Ishikawa (cell line): ENCODE measurements around the gene MAD1L1.

ENCODE experiments used
- CEBPB ChIP-seq: IDR thresholded peaks from 2 replicates; pipeline ENCODE4 v1.6.1; 2012
- CREB1 ChIP-seq: IDR thresholded peaks from 2 replicates; pipeline ENCODE4 v1.6.1; 2012; ENCODE audit warnings: low read depth
- EGR1 ChIP-seq: IDR thresholded peaks from 2 replicates; pipeline ENCODE4 v1.6.1; 2012
- EP300 ChIP-seq: IDR thresholded peaks from 2 replicates; pipeline ENCODE4 v1.6.1; 2012; ENCODE audit warnings: borderline replicate concordance
- FOXM1 ChIP-seq: IDR thresholded peaks from 2 replicates; pipeline ENCODE4 v1.6.1; 2012; ENCODE audit warnings: low read depth, borderline replicate concordance
- MAX ChIP-seq: IDR thresholded peaks from 2 replicates; pipeline ENCODE4 v1.6.1; 2012
- NFIC ChIP-seq: IDR thresholded peaks from 2 replicates; pipeline ENCODE4 v1.6.1; 2012
- RAD21 ChIP-seq: IDR thresholded peaks from 2 replicates; pipeline ENCODE4 v1.6.1; 2012; ENCODE audit warnings: low read depth
- TAF1 ChIP-seq: IDR thresholded peaks from 2 replicates; pipeline ENCODE4 v1.6.1; 2012; ENCODE audit warnings: low read depth, mild to moderate bottlenecking
- TCF12 ChIP-seq: IDR thresholded peaks from 2 replicates; pipeline ENCODE4 v1.6.1; 2012; ENCODE audit warnings: low read depth
- TEAD4 ChIP-seq: IDR thresholded peaks from 2 replicates; pipeline ENCODE4 v1.6.1; 2012
- USF1 ChIP-seq: IDR thresholded peaks from 2 replicates; pipeline ENCODE4 v1.6.1; 2012
- YY1 ChIP-seq: IDR thresholded peaks from 2 replicates; pipeline ENCODE4 v1.6.1; 2012; ENCODE audit warnings: low read depth
- ZBTB7A ChIP-seq: IDR thresholded peaks from 2 replicates; pipeline ENCODE4 v1.6.1; 2012; ENCODE audit warnings: low read depth
- TF ChIP-seq, protein P1 (sequence below): IDR thresholded peaks from 2 replicates; pipeline ENCODE4 v1.6.1; 2012; ENCODE audit warnings: low read depth, mild to moderate bottlenecking

The MAD1L1 gene

DNA sequence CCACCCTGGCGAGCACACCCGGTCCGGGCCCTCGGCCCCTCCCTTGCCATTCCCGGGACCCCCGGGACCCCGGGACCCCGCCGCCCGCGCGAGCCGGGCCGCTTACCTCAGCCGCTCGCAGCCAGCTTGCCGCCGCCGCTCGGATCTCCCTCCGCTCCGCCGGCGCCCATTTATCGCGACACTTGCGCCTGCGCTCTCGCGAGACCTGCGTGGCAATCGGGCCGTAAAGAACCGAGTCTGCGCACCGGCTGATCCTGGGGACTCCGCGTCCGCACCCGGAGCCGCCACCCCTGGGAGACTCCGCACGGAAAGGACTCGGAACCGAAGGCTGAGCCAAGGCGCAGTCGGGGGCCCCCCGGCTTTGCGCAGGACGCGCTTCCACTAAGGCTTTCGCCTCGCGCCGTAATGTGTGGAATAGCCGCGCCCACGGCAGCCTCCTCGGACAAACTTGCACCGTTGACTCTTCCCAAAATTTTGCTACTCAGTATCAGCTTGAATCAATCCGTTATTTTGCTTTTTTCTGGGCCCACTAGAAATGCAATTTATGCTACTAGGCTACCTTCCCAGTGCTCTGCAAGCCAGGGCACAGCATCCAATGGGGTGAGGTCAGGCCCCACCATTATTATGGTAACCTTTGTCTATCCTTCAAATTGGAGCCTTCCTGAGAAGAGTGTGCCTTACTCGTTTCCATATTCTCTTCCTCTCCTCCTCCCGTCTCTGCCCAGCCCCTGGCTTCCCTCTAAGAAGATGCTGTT is at the start of gene MAD1L1:
Gene MAD1L1 (minus strand): TSS at position 180 of the 755 bp plus-strand sequence. CDS start 2,812 bp downstream, outside the sequence.
- TF ChIP-seq CEBPB: 0 out of 2 replicates have a peak, but pooled peaks have one; percentile 6
- TF ChIP-seq ZBTB7A: peak; percentile 94; the same call in 1 of the 2 replicates
- peak; percentile 77 for TF ChIP-seq YY1
- no peak for TF ChIP-seq USF1
- TF ChIP-seq MAX: peak; percentile 43; the same call in 1 of the 2 replicates
- TF ChIP-seq TCF12: peak; percentile 60; the same call in 1 of the 2 replicates
- TF ChIP-seq CREB1: peak; percentile 29; the same call in 1 of the 2 replicates
- TF ChIP-seq TEAD4: no peak
- TF ChIP-seq RAD21: no peak
- peak; percentile 78; the same call in 1 of the 2 replicates for TF ChIP-seq TAF1
- TF ChIP-seq EGR1: no peak
- no peak for TF ChIP-seq EP300
- TF ChIP-seq NFIC: peak; percentile 70
- TF ChIP-seq FOXM1: no peak
- TF ChIP-seq, protein P1, sequence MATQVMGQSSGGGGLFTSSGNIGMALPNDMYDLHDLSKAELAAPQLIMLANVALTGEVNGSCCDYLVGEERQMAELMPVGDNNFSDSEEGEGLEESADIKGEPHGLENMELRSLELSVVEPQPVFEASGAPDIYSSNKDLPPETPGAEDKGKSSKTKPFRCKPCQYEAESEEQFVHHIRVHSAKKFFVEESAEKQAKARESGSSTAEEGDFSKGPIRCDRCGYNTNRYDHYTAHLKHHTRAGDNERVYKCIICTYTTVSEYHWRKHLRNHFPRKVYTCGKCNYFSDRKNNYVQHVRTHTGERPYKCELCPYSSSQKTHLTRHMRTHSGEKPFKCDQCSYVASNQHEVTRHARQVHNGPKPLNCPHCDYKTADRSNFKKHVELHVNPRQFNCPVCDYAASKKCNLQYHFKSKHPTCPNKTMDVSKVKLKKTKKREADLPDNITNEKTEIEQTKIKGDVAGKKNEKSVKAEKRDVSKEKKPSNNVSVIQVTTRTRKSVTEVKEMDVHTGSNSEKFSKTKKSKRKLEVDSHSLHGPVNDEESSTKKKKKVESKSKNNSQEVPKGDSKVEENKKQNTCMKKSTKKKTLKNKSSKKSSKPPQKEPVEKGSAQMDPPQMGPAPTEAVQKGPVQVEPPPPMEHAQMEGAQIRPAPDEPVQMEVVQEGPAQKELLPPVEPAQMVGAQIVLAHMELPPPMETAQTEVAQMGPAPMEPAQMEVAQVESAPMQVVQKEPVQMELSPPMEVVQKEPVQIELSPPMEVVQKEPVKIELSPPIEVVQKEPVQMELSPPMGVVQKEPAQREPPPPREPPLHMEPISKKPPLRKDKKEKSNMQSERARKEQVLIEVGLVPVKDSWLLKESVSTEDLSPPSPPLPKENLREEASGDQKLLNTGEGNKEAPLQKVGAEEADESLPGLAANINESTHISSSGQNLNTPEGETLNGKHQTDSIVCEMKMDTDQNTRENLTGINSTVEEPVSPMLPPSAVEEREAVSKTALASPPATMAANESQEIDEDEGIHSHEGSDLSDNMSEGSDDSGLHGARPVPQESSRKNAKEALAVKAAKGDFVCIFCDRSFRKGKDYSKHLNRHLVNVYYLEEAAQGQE: no peak

GRCh38 chr7:2282185-2282751 is 49.5 kb upstream of the MAD1L1 start:
- TF ChIP-seq, protein P1: no peak
- TF ChIP-seq TEAD4 (no peak), YY1 (no peak), RAD21 (no peak), CREB1 (no peak), CEBPB (no peak), ZBTB7A (no peak), EP300 (no peak), EGR1 (no peak), FOXM1 (no peak), TAF1 (no peak), USF1 (no peak), NFIC (no peak), MAX (no peak), TCF12 (no peak)

DNA sequence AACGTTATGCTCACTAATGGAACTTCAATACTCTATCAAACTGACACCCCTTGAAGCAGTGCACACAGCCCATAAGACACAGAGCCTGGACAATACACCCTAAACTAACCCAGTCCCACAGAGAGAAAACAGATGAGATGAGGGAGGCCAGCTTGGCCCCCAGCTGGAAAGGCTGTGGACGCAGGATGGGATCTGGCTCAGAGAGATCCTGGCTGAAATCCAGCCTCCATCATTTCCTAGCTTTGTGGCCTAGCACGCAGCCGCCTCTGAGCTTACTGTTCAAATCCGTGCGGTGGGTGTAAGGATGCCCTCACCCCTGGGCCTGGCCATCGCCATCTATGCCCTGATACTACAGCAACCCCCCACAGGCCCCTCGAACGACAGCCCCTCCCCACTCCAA is 48.8 kb upstream of the MAD1L1 start:
- TF ChIP-seq USF1 (no peak), RAD21 (no peak), TAF1 (no peak), TEAD4 (no peak), EP300 (no peak), YY1 (no peak), EGR1 (no peak), ZBTB7A (no peak), CREB1 (no peak)

DNA sequence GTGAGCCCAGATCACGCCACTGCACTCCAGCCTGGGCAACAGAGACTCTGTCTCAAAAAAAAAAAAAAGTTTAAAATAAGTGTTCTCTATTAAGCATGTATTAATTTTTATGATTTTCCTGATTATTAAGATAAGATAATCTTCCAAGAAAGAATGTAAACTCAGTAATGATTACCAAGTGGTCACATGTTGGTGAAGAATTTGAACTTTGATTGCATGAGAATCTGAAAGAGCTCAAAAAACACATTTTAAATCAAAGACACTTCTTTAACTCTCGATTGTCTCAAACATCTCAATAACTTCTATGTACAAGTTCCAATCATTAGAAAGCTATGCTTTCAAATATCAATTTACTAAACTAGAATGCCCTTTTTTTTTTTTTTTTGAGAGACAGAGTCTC is 47.7 kb upstream of the MAD1L1 start:
- TF ChIP-seq, protein P1: no peak
- no peak for TF ChIP-seq TEAD4
- no peak for TF ChIP-seq FOXM1
- TF ChIP-seq YY1: no peak
- no peak for TF ChIP-seq RAD21
- no peak for TF ChIP-seq USF1
- no peak for TF ChIP-seq TAF1
- no peak for TF ChIP-seq CEBPB
- TF ChIP-seq ZBTB7A: no peak
- no peak for TF ChIP-seq CREB1
- no peak for TF ChIP-seq MAX
- TF ChIP-seq EP300: no peak
- no peak for TF ChIP-seq EGR1
- no peak for TF ChIP-seq TCF12
- no peak for TF ChIP-seq NFIC
